Activated T-cell treated with anti-CD3 and anti-CD28 coated beads, Interleukin-2, amount 50 U/mL, for 4 hours (primary cell): ENCODE results near the gene TAS2R41. TPM values are rescaled to one million over a fixed set of nuclear protein-coding genes. Genes with fewer than 3 reads are reported as not detected.
"Not testable (repeated sequence)": the region's sequence is repeated elsewhere in the genome, so short reads cannot be mapped to it uniquely, and the experiment has no call there.

Experiments used
- ATAC-seq, 2 donors: fragments of 200-7000 bp; cut with Tn5 transposase; one replicate each; pipeline ENCODE4 v1.10.0; 2021
- DNase-seq: peaks from one replicate; pipeline ENCODE4 v3.0.0-alpha.2; 2020
- H3K27me3 Mint-ChIP-seq: one replicate; pipeline ENCODE4 v1.8.0; 2021; ENCODE audit warnings: low read depth, mixed read lengths
- H3K36me3 Mint-ChIP-seq: one replicate; pipeline ENCODE4 v1.8.0; 2022; ENCODE audit warnings: mixed read lengths; ENCODE audit not compliant: insufficient read depth
- H3K4me1 Mint-ChIP-seq: one replicate; pipeline ENCODE4 v1.8.0; 2021; ENCODE audit warnings: low read depth, mixed read lengths
- H3K4me3 Mint-ChIP-seq: one replicate; pipeline ENCODE4 v1.8.0; 2021; ENCODE audit warnings: mild to moderate bottlenecking, moderate library complexity, mixed read lengths
- H3K9me3 Mint-ChIP-seq: one replicate; pipeline ENCODE4 v1.8.0; 2021; ENCODE audit warnings: mixed read lengths
- total RNA-seq, 3 donors: library from RNA; stranded (reverse); gene quantifications; one replicate each; pipeline ENCODE4 v1.2.1, GENCODE V29; 2021

Gene TAS2R41
- total RNA-seq, 3 donors from 2014 or later, result not detected

DNA sequence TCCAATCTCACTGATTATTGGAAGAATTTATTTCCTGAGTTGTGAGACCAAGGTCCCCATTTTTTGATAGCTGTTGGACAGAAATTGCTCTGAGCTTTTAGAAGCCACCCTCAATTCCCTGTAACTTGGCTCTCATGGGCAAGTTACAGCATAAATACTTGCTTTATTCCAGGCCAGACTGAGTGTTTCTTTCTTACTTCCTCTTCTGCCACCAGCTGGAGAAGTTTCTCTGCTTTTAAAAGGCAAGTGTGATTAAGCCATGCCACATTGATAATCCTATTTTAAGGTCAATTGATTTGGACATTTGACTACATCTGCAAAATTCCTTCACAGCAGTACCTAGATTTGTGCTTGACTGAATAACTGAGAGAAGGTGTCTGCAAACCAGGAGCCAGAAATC is 14.1 kb upstream of the TAS2R41 start:
- Mint-ChIP-seq H3K27me3 (no peaks in the 10 kb centered on the region), H3K4me1 (no peaks in the 10 kb centered on the region), H3K4me3 (no peak overlapping the region), H3K9me3 (peaks cover 4% of the 10 kb centered on the region), H3K36me3 (peaks cover 8% of the 10 kb centered on the region)
- no peak for ATAC-seq
- DNase-seq, result no peak

DNA sequence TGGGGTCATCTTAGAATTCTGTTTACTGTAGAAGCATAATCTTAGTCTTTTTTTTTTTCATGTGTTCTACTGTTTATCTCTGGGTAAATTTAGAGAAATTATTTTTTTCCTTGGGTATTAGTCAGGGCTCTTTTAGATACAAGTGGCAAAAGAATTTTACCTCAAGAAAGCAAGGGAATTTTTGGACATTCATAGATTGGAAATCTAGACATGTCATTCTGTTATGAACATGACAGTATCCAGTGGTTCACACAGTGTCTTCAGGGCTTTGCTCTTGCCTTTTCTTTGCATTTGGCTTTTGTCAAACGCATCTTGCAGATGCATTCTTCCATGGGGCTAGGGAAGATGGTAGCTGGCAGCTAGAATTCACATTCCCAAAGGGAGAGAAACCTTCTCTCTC is 13.7 kb upstream of the TAS2R41 start:
- Mint-ChIP-seq H3K36me3 (peaks cover 8% of the 10 kb centered on the region), H3K4me3 (no peak overlapping the region), H3K27me3 (no peaks in the 10 kb centered on the region), H3K4me1 (no peaks in the 10 kb centered on the region), H3K9me3 (peaks cover 4% of the 10 kb centered on the region)
- DNase-seq (no peak), ATAC-seq (no peak)

DNA sequence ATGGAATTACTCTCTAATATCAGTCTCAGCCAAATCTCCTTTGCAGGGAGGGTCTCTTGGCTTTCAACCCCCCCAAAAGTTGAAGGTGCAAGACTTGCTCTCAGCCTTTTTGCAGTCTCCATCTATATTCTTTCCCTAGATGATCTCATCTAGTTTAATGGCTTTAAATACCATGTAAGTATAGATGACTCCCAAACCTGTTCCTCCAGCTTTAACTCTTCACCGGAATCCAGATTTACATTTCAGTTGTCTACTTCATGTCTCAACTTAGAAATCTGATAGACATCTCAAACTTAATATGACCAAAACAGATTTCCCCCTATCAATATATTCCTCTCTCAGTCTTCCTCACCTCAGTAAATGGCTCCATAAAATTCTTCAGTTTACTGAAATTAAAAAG is 9.9 kb upstream of the TAS2R41 start:
- Mint-ChIP-seq H3K4me1 (no peaks in the 10 kb centered on the region), H3K9me3 (peaks cover 14% of the 10 kb centered on the region), H3K4me3 (no peak overlapping the region), H3K36me3 (peaks cover 7% of the 10 kb centered on the region), H3K27me3 (no peaks in the 10 kb centered on the region)
- DNase-seq, result no peak
- ATAC-seq, result no peak

DNA sequence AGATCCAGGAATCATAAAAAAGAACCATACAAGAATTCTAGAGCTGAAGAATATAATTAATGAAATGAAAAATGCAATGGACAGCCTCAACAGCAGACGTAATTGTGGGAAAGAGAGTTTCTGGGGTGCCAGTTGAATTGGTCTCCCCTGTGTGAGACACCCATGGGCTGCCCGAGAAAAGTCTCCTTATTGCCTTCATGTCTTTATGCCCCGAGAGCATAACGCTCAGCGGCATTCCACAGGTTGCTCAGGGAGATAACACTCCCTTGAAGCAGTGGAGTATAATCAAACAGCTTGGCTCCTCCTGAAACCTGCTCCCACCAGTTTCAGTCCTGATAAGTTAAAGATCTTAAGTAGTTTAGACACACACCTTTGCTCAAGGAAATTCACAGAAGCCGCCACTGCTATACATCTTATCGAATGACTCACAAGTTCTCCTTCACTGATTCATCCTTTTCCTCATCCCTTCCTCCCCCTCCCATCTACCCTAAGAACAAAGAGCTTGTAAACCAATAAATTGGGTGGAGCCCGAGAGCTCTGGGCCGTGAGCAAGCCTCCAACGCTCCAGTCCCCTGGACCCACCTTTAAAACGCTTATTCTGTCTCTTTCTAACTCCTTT is 5.5 kb upstream of the TAS2R41 start:
- not testable (repeated sequence) for H3K36me3 Mint-ChIP-seq, H3K4me3 Mint-ChIP-seq, H3K4me1 Mint-ChIP-seq, ATAC-seq, H3K27me3 Mint-ChIP-seq, DNase-seq
- peaks cover 24% of the 10 kb centered on the region for H3K9me3 Mint-ChIP-seq

DNA sequence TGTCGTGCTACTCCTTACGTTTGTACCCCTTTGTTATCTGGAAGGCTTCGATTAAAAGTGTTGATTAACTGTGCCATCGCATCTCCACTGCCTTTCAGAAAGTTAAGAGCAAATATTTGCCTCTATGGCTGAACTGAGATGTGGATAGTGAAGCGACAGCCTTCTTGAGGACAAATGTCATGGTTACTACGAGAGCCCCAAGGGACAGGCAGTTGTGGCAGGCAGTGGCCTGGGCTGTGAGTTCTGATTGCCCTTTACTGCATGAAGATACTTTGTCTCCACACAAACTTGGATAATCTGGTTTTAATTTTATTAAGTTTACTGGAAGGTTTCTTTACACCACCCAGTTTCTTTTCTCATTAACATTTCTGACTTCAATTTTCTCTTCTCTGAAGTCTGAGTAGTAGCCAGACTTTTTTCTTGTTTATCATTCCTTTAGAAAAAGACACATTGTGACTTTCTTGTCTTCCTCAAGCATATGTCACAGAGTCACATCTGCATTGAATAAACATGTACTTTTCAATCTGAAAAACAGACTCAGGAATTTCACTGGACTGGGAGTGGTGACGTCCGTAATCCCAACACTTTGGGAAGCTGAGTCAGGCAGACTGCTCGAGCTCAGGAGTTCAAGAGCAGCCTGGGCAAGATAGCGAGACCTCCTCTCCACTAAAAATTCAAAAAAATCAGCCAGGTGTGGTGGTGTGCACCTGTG is 1.5 kb downstream of the TAS2R41 start:
- ATAC-seq, result no peak
- H3K27me3 Mint-ChIP-seq, result no peaks in the 10 kb centered on the region
- no peak overlapping the region for H3K4me3 Mint-ChIP-seq
- DNase-seq, result no peak
- H3K9me3 Mint-ChIP-seq, result no peaks in the 10 kb centered on the region
- peaks cover 1% of the 10 kb centered on the region for H3K36me3 Mint-ChIP-seq
- peaks cover 15% of the 10 kb centered on the region for H3K4me1 Mint-ChIP-seq

DNA sequence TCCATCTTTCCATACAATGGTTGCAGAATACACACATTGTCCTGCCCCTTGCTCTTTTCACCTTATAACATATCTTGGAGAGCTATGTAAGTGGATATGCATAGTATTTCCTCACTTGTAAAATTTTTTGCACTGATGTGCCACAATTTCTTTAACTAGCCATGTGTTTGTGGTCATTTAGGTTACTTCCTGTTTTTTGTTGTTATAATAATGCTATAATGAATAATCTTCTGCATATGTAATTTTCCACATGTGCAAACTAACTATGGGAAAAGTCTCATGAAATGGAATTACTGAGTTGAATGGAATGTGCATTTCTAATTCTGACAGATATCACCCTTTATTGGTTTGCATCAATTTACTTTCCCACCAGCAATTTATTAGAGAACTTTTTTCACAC is 2.8 kb downstream of the TAS2R41 start:
- Mint-ChIP-seq H3K9me3 (no peaks in the 10 kb centered on the region), H3K4me3 (no peak overlapping the region), H3K4me1 (peaks cover 15% of the 10 kb centered on the region), H3K27me3 (no peaks in the 10 kb centered on the region), H3K36me3 (peaks cover 3% of the 10 kb centered on the region)
- DNase-seq, result no peak
- no peak for ATAC-seq

DNA sequence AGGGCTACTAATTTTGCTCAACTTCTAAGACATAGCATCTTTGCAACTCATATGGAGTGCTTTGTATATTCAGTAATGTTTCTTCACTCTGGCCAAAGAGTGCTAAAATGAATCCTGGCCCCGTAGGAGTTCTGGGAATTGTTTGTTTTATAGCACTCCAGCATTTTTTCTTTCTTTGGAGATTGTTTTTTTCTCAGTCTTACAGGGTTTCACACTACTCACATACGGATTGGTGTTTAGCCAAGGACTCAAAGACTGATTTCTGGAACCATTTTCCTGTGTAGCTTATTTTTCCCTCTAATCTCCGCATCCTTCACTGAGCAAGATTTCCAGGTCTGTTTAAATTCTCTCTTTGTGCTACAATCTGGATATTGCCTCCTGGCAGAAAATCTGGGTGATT is 6.4 kb downstream of the TAS2R41 start:
- Mint-ChIP-seq H3K9me3 (no peaks in the 10 kb centered on the region), H3K4me3 (no peak overlapping the region), H3K36me3 (peaks cover 6% of the 10 kb centered on the region), H3K4me1 (peaks cover 17% of the 10 kb centered on the region), H3K27me3 (no peaks in the 10 kb centered on the region)
- DNase-seq (no peak), ATAC-seq (no peak)

DNA sequence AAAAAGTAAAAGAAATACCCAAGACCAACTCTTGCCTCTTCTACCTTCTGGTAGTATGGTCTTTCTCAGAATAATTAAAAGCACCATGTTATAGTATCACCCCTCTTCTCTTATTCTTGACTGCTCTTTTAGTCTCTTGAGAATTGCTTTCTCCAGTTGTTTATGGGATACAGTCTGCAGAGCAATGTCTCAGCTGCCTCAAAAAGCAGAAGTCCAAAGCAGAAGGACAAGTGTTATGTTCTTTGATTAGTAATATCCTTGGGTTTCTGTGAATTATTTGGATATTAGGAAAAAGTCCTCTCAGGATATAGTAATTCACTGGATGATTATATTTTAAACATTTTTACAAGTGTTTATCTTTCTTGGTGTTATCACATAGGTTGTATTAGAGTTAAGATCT is 7.4 kb downstream of the TAS2R41 start:
- peaks cover 17% of the 10 kb centered on the region for H3K4me1 Mint-ChIP-seq

DNA sequence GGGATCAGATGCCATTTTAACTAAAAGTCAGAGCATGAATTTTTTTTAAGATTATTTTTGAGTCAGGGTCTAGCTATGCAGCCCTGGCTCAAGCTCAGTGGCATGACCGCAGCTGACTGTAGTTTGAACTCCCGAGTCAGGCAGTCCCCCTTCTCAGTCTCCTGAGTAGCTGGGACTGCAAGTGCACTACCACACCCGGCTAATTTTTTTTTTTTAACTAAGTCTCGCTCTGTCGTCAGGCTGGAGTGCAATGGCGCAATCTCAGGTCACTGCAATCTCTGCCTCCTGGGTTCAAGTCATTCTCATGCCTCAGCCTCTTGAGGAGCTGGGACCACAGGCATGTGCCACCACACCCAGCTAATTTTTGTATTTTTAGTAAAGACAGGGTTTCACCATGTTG is 7.8 kb downstream of the TAS2R41 start:
- ATAC-seq (no peak), DNase-seq (no peak)
- Mint-ChIP-seq H3K27me3 (no peaks in the 10 kb centered on the region), H3K9me3 (no peaks in the 10 kb centered on the region), H3K4me3 (no peak overlapping the region), H3K4me1 (peaks cover 13% of the 10 kb centered on the region), H3K36me3 (peaks cover 6% of the 10 kb centered on the region)

More for the DNA sequence above, 7.4 kb downstream of the TAS2R41 start:
- Mint-ChIP-seq H3K9me3 (no peaks in the 10 kb centered on the region), H3K36me3 (peaks cover 6% of the 10 kb centered on the region), H3K27me3 (no peaks in the 10 kb centered on the region), H3K4me3 (no peak overlapping the region)
- DNase-seq (no peak), ATAC-seq (no peak)

DNA sequence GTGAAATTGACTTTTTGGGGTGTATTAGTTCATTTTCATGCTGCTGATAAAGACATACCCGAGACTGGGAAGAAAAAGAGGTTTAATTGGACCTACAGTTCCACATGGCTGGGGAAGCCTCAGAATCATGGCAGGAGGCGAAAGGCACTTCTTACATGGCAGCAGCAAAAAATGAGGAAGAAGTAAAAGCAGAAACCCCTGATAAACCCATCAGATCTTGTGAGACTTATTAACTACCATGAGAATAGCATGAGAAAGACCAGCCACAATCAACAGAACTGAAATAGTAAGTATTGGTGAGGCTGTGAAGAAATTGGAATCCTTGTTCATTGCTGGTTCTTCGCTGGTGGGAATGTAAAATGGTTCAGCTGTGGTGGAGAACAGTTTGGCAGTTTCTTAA is 8.6 kb downstream of the TAS2R41 start:
- H3K9me3 Mint-ChIP-seq, H3K36me3 Mint-ChIP-seq, H3K4me1 Mint-ChIP-seq, DNase-seq, H3K4me3 Mint-ChIP-seq, H3K27me3 Mint-ChIP-seq, ATAC-seq: not testable (repeated sequence)

DNA sequence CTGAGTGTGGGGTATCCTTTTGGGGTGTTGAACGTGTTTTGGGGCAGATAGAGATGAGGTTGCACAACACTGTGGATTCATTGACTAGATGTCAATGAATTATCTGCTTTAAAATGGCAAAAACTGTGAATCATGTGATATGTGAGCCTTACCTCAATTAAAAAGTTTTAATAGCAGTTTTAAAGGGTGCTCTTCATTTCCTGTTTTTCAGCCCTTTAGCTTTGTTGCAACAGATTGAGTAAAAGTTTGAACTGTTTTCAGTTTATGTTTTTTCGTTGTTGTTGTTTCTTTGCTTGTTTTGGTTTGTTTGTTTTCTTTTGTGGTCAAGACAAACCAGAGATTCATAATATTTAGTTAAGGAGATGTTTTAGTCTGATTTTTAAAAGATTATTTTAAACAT is 9.4 kb downstream of the TAS2R41 start:
- Mint-ChIP-seq H3K27me3 (no peaks in the 10 kb centered on the region), H3K4me3 (no peak overlapping the region), H3K36me3 (peaks cover 6% of the 10 kb centered on the region), H3K4me1 (peaks cover 6% of the 10 kb centered on the region), H3K9me3 (no peaks in the 10 kb centered on the region)
- ATAC-seq, result no peak
- no peak for DNase-seq

DNA sequence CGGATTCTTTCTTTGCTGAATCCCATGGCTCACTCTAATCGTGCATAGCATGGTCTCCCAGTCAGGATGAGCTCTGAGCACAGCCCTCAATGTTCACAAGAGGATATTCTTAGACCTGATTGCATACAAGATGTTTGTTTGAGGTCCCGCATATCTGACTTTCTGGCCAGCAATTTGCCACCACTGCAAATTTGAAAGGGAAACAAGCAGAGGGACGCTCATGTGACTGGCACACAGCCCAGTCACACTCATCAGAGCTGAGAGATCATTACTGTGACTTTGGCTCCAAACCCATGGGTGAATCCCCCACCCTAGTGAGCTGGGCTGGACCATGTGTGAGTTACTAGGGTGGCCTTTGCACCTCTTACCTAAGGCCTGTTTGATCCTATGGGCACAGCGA is 9.9 kb downstream of the TAS2R41 start:
- no peaks in the 10 kb centered on the region for H3K27me3 Mint-ChIP-seq
- DNase-seq, result no peak
- H3K9me3 Mint-ChIP-seq, result no peaks in the 10 kb centered on the region
- peaks cover 6% of the 10 kb centered on the region for H3K36me3 Mint-ChIP-seq
- H3K4me3 Mint-ChIP-seq, result no peak overlapping the region
- no peak for ATAC-seq
- H3K4me1 Mint-ChIP-seq, result peaks cover 11% of the 10 kb centered on the region

DNA sequence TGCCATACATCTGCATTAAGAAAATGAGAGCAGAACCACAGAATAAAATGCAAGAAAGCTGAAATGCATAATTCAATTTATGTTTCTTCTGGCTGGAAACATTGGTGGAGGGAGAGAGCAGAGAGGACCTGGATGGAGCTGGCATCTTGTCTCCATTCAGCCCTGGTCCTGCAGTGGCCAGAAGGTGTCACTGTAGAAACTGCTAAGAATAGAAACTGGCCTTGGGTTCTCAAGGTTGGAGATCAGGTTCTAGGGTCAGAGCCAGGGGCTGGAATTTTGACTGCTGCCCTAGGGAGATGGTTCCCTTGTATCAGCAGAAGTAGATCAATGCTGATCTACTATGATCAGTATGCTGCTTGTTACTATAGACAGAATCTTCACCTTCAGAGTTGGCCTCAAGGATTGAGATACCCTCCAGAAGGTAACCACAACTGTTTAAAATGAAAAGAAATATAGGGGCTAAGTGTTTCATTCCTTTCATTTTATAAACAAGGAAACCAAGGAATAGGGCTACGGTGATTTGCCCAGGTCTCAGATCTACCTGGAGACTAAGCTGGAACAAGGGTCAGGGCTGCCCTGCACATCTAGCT is 13.1 kb downstream of the TAS2R41 start:
- Mint-ChIP-seq H3K4me3 (no peak overlapping the region), H3K36me3 (peaks cover 8% of the 10 kb centered on the region), H3K27me3 (no peaks in the 10 kb centered on the region), H3K4me1 (peaks cover 21% of the 10 kb centered on the region), H3K9me3 (no peaks in the 10 kb centered on the region)
- ATAC-seq (no peak), DNase-seq (no peak)

DNA sequence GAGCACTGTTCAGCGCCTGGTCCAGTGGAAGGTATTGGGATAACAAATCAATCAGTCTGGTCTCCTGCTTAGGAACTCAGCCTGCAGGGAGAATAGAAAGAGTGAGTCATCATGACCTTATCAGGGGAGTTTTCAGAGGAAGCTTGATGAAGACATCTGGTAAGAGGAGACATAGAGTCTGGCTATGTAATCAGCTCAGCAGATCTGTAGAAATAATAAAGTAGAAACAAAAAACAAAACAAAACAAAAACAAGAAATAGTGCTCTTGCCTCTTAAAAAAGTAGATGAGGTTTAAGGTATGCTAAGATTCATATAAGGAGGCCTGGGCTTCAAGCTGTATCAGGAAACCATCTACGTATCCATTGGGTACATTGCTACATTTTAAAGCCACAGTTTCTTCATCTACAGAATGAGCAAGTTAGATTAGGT is 14.4 kb downstream of the TAS2R41 start:
- ATAC-seq (no peak), DNase-seq (no peak)
- Mint-ChIP-seq H3K4me3 (no peak overlapping the region), H3K36me3 (peaks cover 14% of the 10 kb centered on the region), H3K27me3 (no peaks in the 10 kb centered on the region), H3K9me3 (no peaks in the 10 kb centered on the region), H3K4me1 (peaks cover 19% of the 10 kb centered on the region)
